ENCODE data around the gene SKIL.
"Not testable (repeated sequence)": the region's sequence is repeated elsewhere in the genome, so short reads cannot be mapped to it uniquely, and the experiment has no call there.

- TF ChIP-seq, protein P1, sequence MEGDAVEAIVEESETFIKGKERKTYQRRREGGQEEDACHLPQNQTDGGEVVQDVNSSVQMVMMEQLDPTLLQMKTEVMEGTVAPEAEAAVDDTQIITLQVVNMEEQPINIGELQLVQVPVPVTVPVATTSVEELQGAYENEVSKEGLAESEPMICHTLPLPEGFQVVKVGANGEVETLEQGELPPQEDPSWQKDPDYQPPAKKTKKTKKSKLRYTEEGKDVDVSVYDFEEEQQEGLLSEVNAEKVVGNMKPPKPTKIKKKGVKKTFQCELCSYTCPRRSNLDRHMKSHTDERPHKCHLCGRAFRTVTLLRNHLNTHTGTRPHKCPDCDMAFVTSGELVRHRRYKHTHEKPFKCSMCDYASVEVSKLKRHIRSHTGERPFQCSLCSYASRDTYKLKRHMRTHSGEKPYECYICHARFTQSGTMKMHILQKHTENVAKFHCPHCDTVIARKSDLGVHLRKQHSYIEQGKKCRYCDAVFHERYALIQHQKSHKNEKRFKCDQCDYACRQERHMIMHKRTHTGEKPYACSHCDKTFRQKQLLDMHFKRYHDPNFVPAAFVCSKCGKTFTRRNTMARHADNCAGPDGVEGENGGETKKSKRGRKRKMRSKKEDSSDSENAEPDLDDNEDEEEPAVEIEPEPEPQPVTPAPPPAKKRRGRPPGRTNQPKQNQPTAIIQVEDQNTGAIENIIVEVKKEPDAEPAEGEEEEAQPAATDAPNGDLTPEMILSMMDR (IDR thresholded peaks at IDR 0.05), result not testable (repeated sequence)
- TF ChIP-seq POLR2AphosphoS5, POLR2A (IDR thresholded peaks at IDR 0.05): not testable (repeated sequence)
These were observed 13.7 kb upstream of the SKIL start for GRCh38 chr3:170343859-170344258.

Measured in sigmoid colon (tissue), 4 donors.